SKM-1 treated with dmso at 0.1 percent for 144 hours (cell line): ENCODE measurements around the gene MID2.
A peak's percentile ranks its signal among the peaks of the same experiment; 100 is the strongest.
"Not testable (repeated sequence)": the region's sequence is repeated elsewhere in the genome, so short reads cannot be mapped to it uniquely, and the experiment has no call there.

Experiments
- DNase-seq: peaks from one replicate; lab custom pipeline; 2025; ENCODE audit not compliant: unreplicated experiment; lab: John Stamatoyannopoulos, UW

The MID2 gene, protein sequence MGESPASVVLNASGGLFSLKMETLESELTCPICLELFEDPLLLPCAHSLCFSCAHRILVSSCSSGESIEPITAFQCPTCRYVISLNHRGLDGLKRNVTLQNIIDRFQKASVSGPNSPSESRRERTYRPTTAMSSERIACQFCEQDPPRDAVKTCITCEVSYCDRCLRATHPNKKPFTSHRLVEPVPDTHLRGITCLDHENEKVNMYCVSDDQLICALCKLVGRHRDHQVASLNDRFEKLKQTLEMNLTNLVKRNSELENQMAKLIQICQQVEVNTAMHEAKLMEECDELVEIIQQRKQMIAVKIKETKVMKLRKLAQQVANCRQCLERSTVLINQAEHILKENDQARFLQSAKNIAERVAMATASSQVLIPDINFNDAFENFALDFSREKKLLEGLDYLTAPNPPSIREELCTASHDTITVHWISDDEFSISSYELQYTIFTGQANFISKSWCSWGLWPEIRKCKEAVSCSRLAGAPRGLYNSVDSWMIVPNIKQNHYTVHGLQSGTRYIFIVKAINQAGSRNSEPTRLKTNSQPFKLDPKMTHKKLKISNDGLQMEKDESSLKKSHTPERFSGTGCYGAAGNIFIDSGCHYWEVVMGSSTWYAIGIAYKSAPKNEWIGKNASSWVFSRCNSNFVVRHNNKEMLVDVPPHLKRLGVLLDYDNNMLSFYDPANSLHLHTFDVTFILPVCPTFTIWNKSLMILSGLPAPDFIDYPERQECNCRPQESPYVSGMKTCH

DNA sequence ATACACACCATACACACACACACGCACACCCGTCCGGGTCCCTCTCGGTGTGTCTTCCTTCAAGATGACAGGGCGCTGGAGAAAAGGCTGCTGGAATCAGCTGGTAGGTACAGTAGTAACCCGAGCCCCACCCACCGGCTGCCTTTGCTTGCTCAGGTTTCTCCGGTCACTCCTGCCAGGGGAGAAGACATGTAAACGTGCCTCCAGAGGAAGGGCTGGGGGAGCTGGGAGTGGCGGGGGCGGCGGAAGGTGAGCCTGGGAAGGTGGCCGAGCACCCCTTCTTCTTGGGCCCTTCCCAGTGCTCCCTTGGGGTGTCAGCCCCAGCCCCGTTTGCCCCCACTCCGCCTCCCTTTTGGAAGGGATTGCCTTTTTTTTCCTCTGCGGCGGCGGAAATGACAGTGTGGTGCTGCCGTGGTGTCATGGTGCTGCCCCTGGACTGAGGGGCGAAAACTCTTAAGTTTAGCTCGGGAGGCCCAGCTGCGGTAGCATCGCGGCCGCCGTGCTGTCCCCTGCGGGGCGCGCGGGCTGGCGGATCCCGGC is at the start of gene MID2:
MID2 (plus strand) TSS at position 169 of the 540 bp plus-strand sequence. CDS start 561 bp downstream, outside the sequence.
- no peak for DNase-seq

DNA sequence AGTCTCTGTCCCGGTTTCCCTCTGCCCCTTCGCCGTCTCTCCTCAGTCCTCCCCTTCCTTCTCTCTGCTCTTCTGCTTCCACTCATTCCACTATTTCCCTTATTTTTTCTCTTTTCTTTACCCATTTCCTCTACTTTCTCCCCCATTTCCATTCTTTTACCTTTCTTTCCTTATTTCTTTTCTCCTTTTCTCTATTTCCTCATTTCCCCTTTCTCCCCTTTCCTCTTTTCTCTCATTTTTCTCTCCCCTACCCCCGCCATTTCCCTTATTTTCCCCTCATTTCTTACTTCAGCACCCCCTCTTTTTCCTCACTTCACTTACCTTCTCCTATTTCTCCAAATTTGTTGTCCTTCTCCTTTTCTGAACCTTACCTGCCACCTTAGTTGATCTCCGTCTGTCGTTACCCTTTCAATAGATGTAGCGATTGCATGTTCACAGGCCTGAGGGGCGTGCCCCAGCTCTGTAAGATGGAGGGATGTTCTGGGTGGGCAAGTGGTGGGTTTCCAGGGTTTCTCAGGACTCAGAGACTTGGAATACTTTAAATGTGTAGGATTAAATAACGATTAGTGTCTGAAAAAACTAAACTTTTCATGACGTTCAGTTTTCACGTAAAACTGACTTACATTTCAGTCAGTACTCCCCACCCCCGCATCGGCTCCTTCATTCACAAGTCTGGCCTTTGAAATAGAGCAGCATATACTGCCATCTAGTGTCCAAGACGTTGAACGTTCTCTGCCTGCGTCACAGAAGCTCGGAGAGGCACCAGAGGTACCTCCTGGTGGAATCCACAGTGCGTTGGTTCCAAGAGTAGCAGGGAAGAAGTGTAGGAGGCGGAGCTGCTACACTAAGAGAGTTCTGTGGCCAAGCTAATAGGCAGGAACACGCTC is 48.8 kb upstream of the MID2 start:
- DNase-seq: peak; percentile 67

DNA sequence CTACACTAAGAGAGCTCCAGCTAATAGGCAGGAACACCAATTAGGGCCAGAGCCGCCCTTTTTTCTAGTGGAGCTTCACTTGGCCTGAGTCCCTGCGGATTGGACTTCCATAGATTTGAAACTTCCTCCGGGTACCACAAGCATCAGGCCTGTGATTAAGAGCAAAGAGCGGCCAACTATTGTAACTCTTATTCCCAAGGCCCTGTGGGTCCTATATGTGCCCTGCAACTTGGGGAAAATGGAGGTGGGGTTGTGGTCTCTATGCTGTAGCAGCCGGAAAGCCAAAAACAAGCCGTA is 48.2 kb upstream of the MID2 start, which contains the start of gene NCBP2L:
NCBP2L (plus strand) TSS at position 198 of the 297 bp plus-strand sequence. CDS start 16,488 bp downstream, outside the sequence.
- no peak for DNase-seq

DNA sequence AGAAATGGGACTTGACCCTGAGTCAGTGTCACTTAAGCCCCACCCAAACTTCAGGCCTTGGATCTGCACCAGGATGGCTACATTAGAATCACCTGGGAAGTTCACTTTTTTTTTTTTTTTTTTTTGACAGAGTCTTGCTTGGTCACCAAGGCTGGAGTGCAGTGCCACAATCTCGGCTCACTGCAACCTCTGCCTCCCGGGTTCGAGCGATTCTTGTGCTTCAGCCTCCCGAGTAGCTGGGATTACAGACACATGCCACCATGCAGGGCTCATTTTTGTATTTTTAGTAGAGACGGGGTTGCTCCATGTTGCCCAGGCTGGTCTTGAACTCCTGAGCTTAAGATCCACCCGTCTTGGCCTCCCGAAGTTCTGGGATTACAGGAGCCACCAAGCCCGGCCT is 45.1 kb upstream of the MID2 start:
- DNase-seq: no peak

DNA sequence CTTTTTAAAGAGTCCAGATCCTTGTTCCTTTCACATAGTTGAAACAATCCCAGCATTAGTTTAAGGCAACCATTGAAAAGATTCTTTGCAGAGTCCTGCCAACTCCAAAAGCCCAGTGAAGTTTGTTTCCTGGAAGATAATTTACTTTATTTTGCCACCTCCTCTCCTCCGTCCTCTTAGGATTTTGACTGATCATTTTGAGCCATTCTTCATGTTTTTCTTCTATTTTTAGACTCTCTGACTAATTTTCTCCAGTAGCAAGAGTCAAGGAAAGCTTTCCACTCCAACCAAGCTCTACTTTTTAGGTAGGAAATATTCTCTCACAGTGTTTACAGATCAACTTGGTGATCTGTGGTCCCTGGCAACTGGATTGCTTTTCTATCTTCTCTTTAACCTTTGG is 37.8 kb upstream of the MID2 start:
- no peak for DNase-seq

DNA sequence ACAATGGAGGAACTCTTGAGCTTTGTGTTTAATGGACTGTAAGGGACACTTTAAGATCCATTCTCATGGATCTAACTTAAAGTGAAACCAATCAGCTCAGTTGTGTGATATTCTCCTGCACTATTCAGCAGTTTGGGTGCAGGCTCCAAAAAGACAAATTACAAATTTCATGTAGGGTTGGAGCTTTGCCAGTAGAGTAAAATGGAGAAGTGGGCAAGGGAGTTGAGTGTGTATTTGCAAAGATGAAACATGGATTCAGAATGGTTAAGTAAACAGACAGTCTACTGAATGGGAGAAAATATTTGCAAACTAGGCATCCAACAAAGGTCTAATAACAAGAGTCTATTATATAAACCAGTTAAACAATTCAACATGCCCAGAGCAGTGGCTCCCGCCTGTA is 21.2 kb upstream of the MID2 start:
- peak; percentile 21 for DNase-seq

- no peak for DNase-seq
Measured at GRCh38 chrX:107805179-107805578, 20.5 kb upstream of the MID2 start.

- not testable (repeated sequence) for DNase-seq
Measured at GRCh38 chrX:107810053-107810452, 15.6 kb upstream of the MID2 start.

DNA sequence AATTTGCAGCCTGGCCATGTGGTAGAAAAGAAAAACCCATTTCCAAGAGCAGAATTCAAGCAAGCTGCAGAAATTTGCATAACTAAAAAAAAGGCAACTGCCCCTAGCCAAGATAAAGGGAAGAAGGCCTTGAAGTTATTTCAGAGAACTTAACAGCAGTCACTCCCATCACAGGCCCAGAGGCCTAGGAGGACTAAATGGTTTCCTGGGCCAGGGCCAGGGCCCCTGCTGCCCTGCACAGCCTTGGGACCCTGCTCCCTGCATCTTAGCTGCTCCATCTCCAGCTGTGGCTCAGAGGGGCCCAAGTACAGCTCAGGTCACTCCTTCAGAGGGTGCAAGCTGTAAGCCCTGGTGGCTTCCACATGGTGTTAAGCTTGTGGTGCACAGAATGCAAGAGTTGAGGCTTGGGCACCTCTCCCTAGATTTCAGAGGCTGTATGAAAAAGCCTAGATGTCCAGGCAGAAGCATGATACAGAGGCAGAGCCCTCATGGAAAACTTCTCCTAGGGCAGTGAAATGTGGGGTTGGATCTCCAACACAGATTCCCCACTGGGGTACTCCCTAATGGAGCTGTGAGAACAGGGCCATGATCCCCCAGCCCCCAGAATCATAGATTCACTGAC is 6.7 kb upstream of the MID2 start:
- DNase-seq: no peak

- DNase-seq: no peak
Measured at GRCh38 chrX:107823042-107823441, 2.6 kb upstream of the MID2 start.

DNA sequence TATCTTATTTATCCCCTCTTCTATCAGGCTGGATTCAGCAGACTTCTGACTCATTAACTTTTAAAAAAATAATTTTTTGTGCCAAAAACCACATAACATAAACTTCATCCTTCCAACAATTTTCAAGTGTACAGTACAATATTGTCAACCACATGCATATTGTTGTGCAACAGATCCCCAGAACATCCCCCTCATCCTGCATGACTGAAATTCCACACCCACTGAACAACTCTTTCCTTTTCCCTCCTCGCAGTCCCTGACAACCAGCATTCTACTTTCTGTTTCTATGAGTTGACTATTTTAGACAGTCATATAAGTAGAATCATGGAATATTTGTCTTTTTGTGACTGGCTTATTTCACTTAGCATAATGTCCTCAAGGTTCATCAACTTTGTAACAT is 2.2 kb upstream of the MID2 start:
- DNase-seq: no peak

DNA sequence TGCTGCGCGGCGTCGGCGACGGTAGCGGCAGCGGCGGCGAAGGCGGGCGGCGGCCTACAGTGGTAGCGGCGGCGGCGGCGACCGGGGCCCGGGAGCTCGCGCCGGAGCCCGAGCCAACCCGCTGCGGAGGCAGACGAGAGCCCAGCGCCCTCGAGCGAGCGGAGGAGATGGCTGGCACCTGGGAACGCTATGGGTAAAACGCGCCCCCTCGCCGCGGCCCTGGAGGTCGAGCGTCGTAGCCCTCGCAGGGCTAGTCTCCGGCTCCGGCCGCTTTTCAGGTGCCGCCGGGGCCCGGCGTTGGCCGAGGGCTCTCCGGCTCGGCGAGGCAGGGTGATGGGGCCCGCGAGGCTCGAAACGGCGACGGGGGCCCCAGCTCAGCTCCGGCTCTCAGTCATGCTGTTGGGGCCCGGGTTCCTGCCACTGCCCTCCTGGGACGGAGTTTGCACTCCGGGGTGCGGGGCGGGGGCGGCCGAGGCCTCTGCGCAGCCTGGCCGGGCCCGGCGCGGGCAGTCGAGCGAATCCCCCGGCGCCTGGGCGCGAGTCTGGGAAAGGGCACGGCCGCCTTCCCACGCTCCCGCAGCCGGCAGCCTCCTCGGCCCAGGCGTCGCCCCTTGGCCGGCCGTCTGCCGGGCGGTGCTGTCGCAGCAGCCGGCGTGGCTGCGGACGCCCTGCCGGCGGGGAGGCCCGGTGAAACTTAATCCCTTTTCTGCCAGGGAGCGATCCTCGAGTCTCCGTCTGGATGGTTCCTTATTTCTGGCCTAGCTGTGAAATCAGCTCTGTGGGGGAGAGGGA is 768 bp downstream of the MID2 start:
- no peak for DNase-seq

- DNase-seq: no peak
Measured at GRCh38 chrX:107827030-107827831, 1.6 kb downstream of the MID2 start.

DNA sequence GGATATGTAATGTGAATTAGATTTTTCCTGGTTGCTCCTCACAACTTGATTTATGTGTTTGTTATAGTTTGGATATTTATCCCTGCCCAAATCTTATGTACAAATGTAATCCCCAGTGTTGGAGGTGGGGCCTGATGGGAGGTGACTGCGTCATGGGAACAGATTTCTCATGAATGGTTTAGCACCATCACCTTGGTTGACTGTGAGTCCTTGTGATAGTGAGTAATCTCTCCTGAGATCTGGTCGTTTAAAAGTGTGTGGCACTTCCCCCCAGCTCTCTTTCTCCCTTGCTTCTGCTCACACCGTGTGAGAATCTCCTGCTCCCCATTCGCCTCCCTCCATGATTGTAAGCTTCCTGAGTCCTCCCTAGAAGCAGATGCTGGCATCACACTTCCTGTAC is 2.2 kb downstream of the MID2 start:
- no peak for DNase-seq

GRCh38 chrX:107829878-107830277 is 4.2 kb downstream of the MID2 start:
- DNase-seq: no peak

DNA sequence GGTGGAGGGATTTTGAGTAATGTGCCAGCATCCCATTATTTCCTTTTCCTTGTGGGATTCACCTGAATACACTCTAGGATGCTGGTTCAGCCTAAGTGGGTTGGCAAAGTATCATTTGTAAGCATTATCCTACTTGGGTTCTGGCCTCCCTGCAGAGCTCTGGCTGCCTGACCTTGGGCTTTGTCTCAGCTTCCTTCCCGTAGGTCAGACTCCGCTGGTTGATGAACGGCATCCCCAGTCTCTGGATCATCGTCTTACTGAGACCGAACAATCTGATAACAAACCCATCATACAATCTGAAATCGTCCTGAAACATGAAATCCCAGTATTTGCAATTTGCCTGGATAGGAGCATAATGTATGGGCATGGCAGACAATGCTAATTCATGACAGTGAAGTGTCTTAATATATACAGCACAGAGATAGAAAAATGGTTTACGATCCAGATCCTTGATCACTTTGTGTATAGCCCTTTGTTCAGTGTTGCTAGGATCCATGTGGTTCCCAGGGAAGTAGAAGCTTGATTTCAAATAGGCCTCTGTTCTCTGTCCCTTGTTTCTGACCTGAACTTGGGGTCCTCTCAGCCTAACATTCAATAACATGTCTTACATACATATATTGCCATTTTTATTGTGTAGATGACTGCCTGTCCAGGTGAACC is 5.5 kb downstream of the MID2 start:
- DNase-seq: no peak

DNA sequence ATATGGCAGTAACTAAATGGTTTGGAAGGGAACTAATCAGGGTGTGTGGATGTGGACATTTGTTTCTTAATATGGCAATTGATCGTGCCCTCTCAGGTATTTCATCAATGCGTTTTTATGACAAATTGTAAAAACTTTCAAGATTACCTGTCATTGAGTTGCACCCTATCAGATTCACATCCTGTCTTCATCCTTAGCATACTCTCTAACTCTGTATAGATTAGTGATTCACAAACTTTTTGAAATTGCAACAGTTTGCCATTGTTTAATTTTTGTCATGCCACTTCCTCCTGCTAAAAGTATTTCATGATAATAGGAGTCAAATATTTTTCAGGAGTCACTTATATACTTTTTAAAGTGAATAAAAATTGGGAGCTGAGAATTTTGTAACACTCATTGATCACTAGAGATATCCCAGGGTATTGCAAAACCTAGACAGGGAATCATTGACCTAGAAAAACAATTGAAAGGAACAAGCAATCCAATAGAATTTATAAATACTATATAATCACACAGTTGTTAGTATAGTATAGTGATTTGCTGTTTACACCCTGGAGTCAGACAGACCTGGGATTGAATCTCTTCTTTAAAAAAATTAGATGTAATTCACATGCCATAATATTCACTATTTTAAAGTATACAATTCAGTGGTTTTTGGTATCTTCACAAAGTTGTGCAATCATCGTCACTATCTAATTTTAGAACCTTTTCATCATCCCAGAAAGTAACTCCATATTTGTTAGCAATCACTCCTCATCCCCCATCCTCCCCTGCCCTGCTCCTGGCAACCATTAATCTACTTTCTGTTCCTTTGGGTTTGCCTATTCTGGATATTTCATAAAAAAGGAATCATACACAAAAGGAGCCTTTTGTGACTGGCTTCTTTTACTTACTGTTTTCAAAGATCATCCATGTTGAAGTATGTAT is 8.9 kb downstream of the MID2 start:
- no peak for DNase-seq

DNA sequence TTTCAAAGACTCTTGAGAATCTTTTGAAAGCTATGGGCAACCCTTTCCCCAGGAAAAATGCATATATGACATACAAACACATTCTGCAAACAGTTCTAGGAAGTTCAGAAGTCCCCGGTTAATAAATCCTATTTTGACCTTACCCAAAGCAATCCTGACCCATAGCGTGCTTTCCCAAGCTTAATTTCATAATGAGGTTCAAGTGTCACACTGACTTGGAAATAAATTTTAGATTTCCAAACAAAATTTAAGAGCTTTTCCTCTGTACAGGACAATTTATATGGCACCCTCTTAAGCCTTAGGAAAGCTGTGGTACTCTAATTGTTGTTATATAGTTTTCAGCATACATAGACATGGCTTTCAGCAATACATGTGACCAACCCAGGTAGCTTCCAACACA is 11.3 kb downstream of the MID2 start:
- no peak for DNase-seq
